ENCODE data around the gene SLC6A18. TPM values are rescaled to one million over a fixed set of nuclear protein-coding genes. Genes with fewer than 3 reads are reported as not detected.

The SLC6A18 gene
- total RNA-seq, 2 experiments from 2014 or later, result not detected

GRCh38 chr5:1278216-1278615 lies 53.0 kb downstream of the SLC6A18 start:
- no peak for ATAC-seq
- Mint-ChIP-seq H3K4me3 (no peak overlapping the region), H3K4me1 (ENCODE audit: low read depth) (no peaks in the 10 kb centered on the region), H3K36me3 (ENCODE audit: low read depth) (peaks cover 12% of the 10 kb centered on the region), H3K27ac (no peak overlapping the region), H3K9me3 (no peaks in the 10 kb centered on the region), H3K27me3 (peaks cover 3% of the 10 kb centered on the region)
- TF ChIP-seq CTCF (IDR thresholded peaks at IDR 0.05), result no peak
- ChIA-PET CTCF (interaction anchor here (1.2 kb wide), 1 partner anchor 102 kb away, joined by 3 read pairs; no protein-coding TSS in a partner anchor), POLR2A (no interaction called here)
- intact Hi-C loops (cut with micrococcal nuclease), result no loop called here
- DNase-seq, result no peak

GRCh38 chr5:1278656-1279442 lies 53.7 kb downstream of the SLC6A18 start:
- Mint-ChIP-seq H3K36me3 (ENCODE audit: low read depth) (peaks cover 12% of the 10 kb centered on the region), H3K4me1 (ENCODE audit: low read depth) (no peaks in the 10 kb centered on the region), H3K27me3 (peaks cover 3% of the 10 kb centered on the region), H3K9me3 (no peaks in the 10 kb centered on the region), H3K4me3 (no peak overlapping the region), H3K27ac (no peak overlapping the region)
- no peak for DNase-seq
- no peak for TF ChIP-seq CTCF (IDR thresholded peaks at IDR 0.05)
- ATAC-seq, result no peak
- ChIA-PET POLR2A (no interaction called here), CTCF (interaction anchor here (1.2 kb wide), 1 partner anchor 101 kb away, joined by 3 read pairs; no protein-coding TSS in a partner anchor)
- intact Hi-C loops (cut with micrococcal nuclease), result no loop called here

- Mint-ChIP-seq H3K27ac (no peak overlapping the region), H3K27me3 (peaks cover 3% of the 10 kb centered on the region), H3K36me3 (ENCODE audit: low read depth) (peaks cover 12% of the 10 kb centered on the region), H3K4me1 (ENCODE audit: low read depth) (no peaks in the 10 kb centered on the region), H3K4me3 (no peak overlapping the region), H3K9me3 (no peaks in the 10 kb centered on the region)
- ChIA-PET CTCF (no interaction called here), POLR2A (no interaction called here)
- DNase-seq (no peak), ATAC-seq (no peak)
- intact Hi-C loops (cut with micrococcal nuclease), result no loop called here
- no peak for TF ChIP-seq CTCF (IDR thresholded peaks at IDR 0.05)
These were observed 54.4 kb downstream of the SLC6A18 start for GRCh38 chr5:1279443-1280151.

GRCh38 chr5:1280177-1281037 lies 55.2 kb downstream of the SLC6A18 start:
- no peak for ATAC-seq
- Mint-ChIP-seq H3K4me3 (no peak overlapping the region), H3K27ac (no peak overlapping the region), H3K9me3 (no peaks in the 10 kb centered on the region), H3K36me3 (ENCODE audit: low read depth) (peaks cover 10% of the 10 kb centered on the region), H3K27me3 (peaks cover 1% of the 10 kb centered on the region), H3K4me1 (ENCODE audit: low read depth) (no peaks in the 10 kb centered on the region)
- intact Hi-C loops (cut with micrococcal nuclease), result no loop called here
- ChIA-PET CTCF (interaction anchor here (1.0 kb wide), 1 partner anchor 170 kb away, joined by 3 read pairs; no protein-coding TSS in a partner anchor), POLR2A (no interaction called here)
- DNase-seq, result no peak
- TF ChIP-seq CTCF (IDR thresholded peaks at IDR 0.05), result no peak

Data from activated CD8-positive, alpha-beta T cell treated with anti-CD3 and anti-CD28 coated beads for 36 hours (primary cell).